Myocyte (in vitro differentiated cells): ENCODE measurements around the gene PRRC2A. TPM values are rescaled to one million over a fixed set of nuclear protein-coding genes. Genes with fewer than 3 reads are reported as not detected.

ENCODE experiments used
- DNase-seq: peaks from one replicate; pipeline ENCODE4 v3.0.0-alpha.2; 2012; ENCODE audit warnings: low read depth
- total RNA-seq: library from RNA; depleted of rRNA; stranded (reverse); fragments of >200 nt; gene quantifications from 2 replicates; pipeline ENCODE4 v1.2.3, GENCODE V29; 2014

Gene PRRC2A
- total RNA-seq, 1 donor from 2014 or later, result 77.2 TPM

GRCh38 chr6:31645325-31645724, 24.8 kb downstream of the PRRC2A start:
- DNase-seq, result no peak

- DNase-seq, result peak; percentile 83
Observed at GRCh38 chr6:31651602-31652191, 31.2 kb downstream of the PRRC2A start.

- DNase-seq, result no peak
Observed at GRCh38 chr6:31652925-31653724, 32.6 kb downstream of the PRRC2A start.

GRCh38 chr6:31654574-31655348, 34.2 kb downstream of the PRRC2A start:
- no peak for DNase-seq

GRCh38 chr6:31655349-31656237, 35.1 kb downstream of the PRRC2A start, which contains the start of gene APOM:
TSS of gene APOM (plus strand) at chr6:31655894. CDS start at chr6:31655967, 73 bp downstream.
- DNase-seq, result no peak

- no peak for DNase-seq
Observed at GRCh38 chr6:31657406-31658157, 37.1 kb downstream of the PRRC2A start.

GRCh38 chr6:31658158-31658688, 37.7 kb downstream of the PRRC2A start:
- DNase-seq, result no peak

GRCh38 chr6:31658983-31659648, 38.6 kb downstream of the PRRC2A start:
- DNase-seq, result no peak

- peak; percentile 42 for DNase-seq
Observed at GRCh38 chr6:31659649-31660380, 39.3 kb downstream of the PRRC2A start.

GRCh38 chr6:31660381-31661261, 40.1 kb downstream of the PRRC2A start, which contains the start of gene C6orf47:
TSS of gene C6orf47 (minus strand) at chr6:31660778. CDS start at chr6:31659947, 831 bp downstream.
- DNase-seq, result peak; percentile 84

GRCh38 chr6:31661262-31662123, 41.0 kb downstream of the PRRC2A start:
- no peak for DNase-seq

- DNase-seq, result no peak
Observed at GRCh38 chr6:31662124-31662723, 41.7 kb downstream of the PRRC2A start.

- no peak for DNase-seq
Observed at GRCh38 chr6:31663126-31663960, 42.8 kb downstream of the PRRC2A start.

GRCh38 chr6:31663961-31664789, 43.7 kb downstream of the PRRC2A start:
- DNase-seq, result peak; percentile 75
